ENCODE measurements around the gene MAP1B. TPM values are rescaled to one million over a fixed set of nuclear protein-coding genes. Genes with fewer than 3 reads are reported as not detected.

MAP1B gene
- total and polyA plus RNA-seq, 7 experiments from 2014 or later = 0.06 to 0.21 (median 0.10) TPM; not detected in 4

DNA sequence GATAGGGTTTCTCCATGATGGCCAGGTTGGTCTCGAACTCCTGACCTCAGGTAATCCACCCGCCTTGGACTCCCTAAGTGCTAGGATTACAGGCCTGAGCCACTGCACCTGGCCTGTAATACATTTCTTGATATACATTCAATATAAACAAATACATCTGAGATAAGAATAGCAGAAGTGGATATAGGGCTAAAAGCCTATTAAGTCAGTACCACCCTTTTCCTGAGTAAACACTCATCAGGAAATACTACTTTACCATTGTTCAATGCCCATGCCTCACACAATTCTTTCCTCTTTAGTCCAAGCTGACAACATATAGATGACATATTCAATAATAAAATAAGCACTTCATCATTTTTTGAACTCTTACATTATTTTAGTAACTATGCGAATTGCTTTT, 148.0 kb downstream of the MAP1B start:
- Histone ChIP-seq H3K9me3 (ENCODE audit: control insufficient read depth in 2 of 3, low read length in 3 of 3) (no peaks in the 10 kb centered on the region), H3K4me1 (ENCODE audit: control insufficient read depth in 2 of 2, insufficient read depth in 2 of 2, low read length in 2 of 2) (no peaks in the 10 kb centered on the region), H3K36me3 (ENCODE audit: control insufficient read depth in 2 of 3, insufficient read depth in 3 of 3, low read length in 3 of 3) (peaks cover 0 to 3% (median 0%) of the 10 kb centered on the region in 3 experiments), H3K27ac (ENCODE audit: low read depth, low read length) (no peak overlapping the region), H3K4me3 (ENCODE audit: low read length) (no peak overlapping the region), H3K27me3 (ENCODE audit: control insufficient read depth in 2 of 2, insufficient read depth in 2 of 2, low read length in 2 of 2) (no peaks in the 10 kb centered on the region)
- no peaks in the 10 kb centered on the region for H3K27me3 Mint-ChIP-seq
- DNase-seq = no peak
- no peak for ATAC-seq
- intact Hi-C loops (cut with micrococcal nuclease) = no loop called here
- H3K9me3 Mint-ChIP-seq = no peaks in the 10 kb centered on the region
- no peak overlapping the region for H3K27ac Mint-ChIP-seq
- H3K4me1 Mint-ChIP-seq = peaks cover 4 to 30% (median 12%) of the 10 kb centered on the region in 7 donors
- ChIA-PET POLR2A (no interaction called here), CTCF (no interaction called here)
- H3K4me3 Mint-ChIP-seq = no peak overlapping the region
- peaks cover 4 to 45% (median 11%) of the 10 kb centered on the region in 5 donors for H3K36me3 Mint-ChIP-seq

DNA sequence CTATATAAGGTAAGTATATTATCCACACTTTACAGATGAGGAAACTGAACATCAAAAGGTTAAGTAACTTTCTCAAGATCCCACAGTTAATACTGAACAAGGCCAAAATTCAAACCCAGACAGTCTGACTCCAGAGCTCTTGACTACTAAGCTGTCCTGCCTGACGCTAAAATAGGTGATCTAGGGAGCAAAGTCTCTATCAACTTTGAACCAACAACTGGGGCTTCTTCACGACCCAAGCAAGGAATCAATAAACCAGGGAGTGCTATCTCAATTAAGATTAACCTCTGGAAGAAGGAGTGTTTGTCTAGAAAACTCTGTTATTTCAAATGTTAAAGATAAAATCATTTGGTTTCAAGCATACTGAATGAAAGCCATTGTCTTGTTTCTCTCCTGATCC, 148.4 kb downstream of the MAP1B start:
- H3K9me3 ChIP-seq (ENCODE audit: control insufficient read depth in 2 of 3, low read length in 3 of 3) = no peaks in the 10 kb centered on the region
- no peaks in the 10 kb centered on the region for H3K4me1 ChIP-seq (ENCODE audit: control insufficient read depth in 2 of 2, insufficient read depth in 2 of 2, low read length in 2 of 2)
- no peak overlapping the region for H3K4me3 ChIP-seq (ENCODE audit: low read length)
- H3K4me1 Mint-ChIP-seq = peaks cover 4 to 30% (median 12%) of the 10 kb centered on the region in 7 donors
- peaks cover 0 to 3% (median 0%) of the 10 kb centered on the region in 3 experiments for H3K36me3 ChIP-seq (ENCODE audit: control insufficient read depth in 2 of 3, insufficient read depth in 3 of 3, low read length in 3 of 3)
- H3K27ac Mint-ChIP-seq = no peak overlapping the region
- CTCF ChIA-PET = interaction anchor here (0.6 kb wide), 1 partner anchor 608 kb away, joined by 6 read pairs; no protein-coding TSS in a partner anchor
- ATAC-seq (no peak), DNase-seq (no peak)
- H3K27me3 Mint-ChIP-seq = no peaks in the 10 kb centered on the region
- intact Hi-C loops (cut with micrococcal nuclease) = no loop called here
- H3K27me3 ChIP-seq (ENCODE audit: control insufficient read depth in 2 of 2, insufficient read depth in 2 of 2, low read length in 2 of 2) = no peaks in the 10 kb centered on the region
- no peak overlapping the region for H3K27ac ChIP-seq (ENCODE audit: low read depth, low read length)
- H3K9me3 Mint-ChIP-seq = no peaks in the 10 kb centered on the region
- POLR2A ChIA-PET = no interaction called here
- peaks cover 4 to 44% (median 11%) of the 10 kb centered on the region in 5 donors for H3K36me3 Mint-ChIP-seq
- no peak overlapping the region for H3K4me3 Mint-ChIP-seq

DNA sequence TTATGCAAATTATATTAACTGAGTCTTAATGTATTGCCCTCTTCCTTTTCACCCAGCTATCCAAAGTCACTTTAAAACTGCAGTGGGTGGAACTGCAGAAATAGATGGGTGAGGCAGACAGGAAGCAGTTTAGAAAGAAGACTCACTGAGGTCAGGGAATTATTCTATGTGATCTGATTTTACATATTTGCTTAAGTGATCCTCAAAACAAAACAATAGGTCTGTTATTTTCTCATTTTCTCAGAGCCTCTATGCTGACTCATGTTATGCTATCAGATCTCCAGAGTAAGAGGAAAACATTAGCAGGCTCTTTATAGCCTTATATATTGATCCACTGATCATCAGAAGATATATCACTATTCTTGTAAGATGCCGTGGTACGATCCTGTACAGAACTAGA, 149.3 kb downstream of the MAP1B start:
- peaks cover 0 to 3% (median 0%) of the 10 kb centered on the region in 3 experiments for H3K36me3 ChIP-seq (ENCODE audit: control insufficient read depth in 2 of 3, insufficient read depth in 3 of 3, low read length in 3 of 3)
- intact Hi-C loops (cut with micrococcal nuclease) = no loop called here
- Mint-ChIP-seq H3K36me3 (peaks cover 4 to 41% (median 13%) of the 10 kb centered on the region in 5 donors), H3K4me1 (peaks cover 4 to 30% (median 12%) of the 10 kb centered on the region in 7 donors), H3K27me3 (no peaks in the 10 kb centered on the region), H3K4me3 (no peak overlapping the region), H3K27ac (no peak overlapping the region), H3K9me3 (no peaks in the 10 kb centered on the region)
- no peaks in the 10 kb centered on the region for H3K9me3 ChIP-seq (ENCODE audit: control insufficient read depth in 2 of 3, low read length in 3 of 3)
- H3K27me3 ChIP-seq (ENCODE audit: control insufficient read depth in 2 of 2, insufficient read depth in 2 of 2, low read length in 2 of 2) = no peaks in the 10 kb centered on the region
- no peak overlapping the region for H3K4me3 ChIP-seq (ENCODE audit: low read length)
- POLR2A ChIA-PET = no interaction called here
- no peak overlapping the region for H3K27ac ChIP-seq (ENCODE audit: low read depth, low read length)
- no peak for DNase-seq
- CTCF ChIA-PET = no interaction called here
- ATAC-seq = no peak
- no peaks in the 10 kb centered on the region for H3K4me1 ChIP-seq (ENCODE audit: control insufficient read depth in 2 of 2, insufficient read depth in 2 of 2, low read length in 2 of 2)

Small RNA genes within 50 kb of the gene (microRNA-seq; reads per million reads assigned to microRNA genes)
- gene MIR4803 (ENCODE audit: borderline microRNAs expressed) = not detected

Other genes starting within 250 kb of the MAP1B start
- 10 to 100 TPM; 36.6 to 54.0 (median 39.5) TPM for gene MRPS27, start 212.8 kb downstream of the MAP1B start, total RNA-seq
- 10 to 100 TPM; 35.2 to 48.7 TPM for gene MRPS27, start 212.8 kb downstream of the MAP1B start, polyA plus RNA-seq
- 10 to 100 TPM in 3 of 5 experiments, 1 to 10 TPM in 2; 5.0 to 12.6 (median 11.2) TPM for gene PTCD2, start 212.9 kb downstream of the MAP1B start, total RNA-seq
- gene PTCD2, start 212.9 kb downstream of the MAP1B start, polyA plus RNA-seq = 1 to 10 TPM; 3.7 to 6.0 TPM